ENCODE measurements around the gene COG1.
A peak's percentile ranks its signal among the peaks of the same experiment; 100 is the strongest.

Gene COG1

GRCh38 chr17:73209436-73209835 is 16.6 kb downstream of the COG1 start:
- no peaks in the 10 kb centered on the region for H3K9me3 ChIP-seq (ENCODE audit: severe bottlenecking)
- no peak for DNase-seq
- no peak overlapping the region for H3K4me3 ChIP-seq (ENCODE audit: low read depth, low read length)
- H3K27me3 ChIP-seq (ENCODE audit: insufficient read depth, low read depth, severe bottlenecking): no peaks in the 10 kb centered on the region
- H3K36me3 ChIP-seq: peaks cover 61% of the 10 kb centered on the region
- TF ChIP-seq CTCF (IDR thresholded peaks at IDR 0.05; ENCODE audit: low read depth, low read length): no peak
- H3K27ac ChIP-seq: no peak overlapping the region

GRCh38 chr17:73210002-73210678 is 17.3 kb downstream of the COG1 start:
- no peaks in the 10 kb centered on the region for H3K27me3 ChIP-seq (ENCODE audit: insufficient read depth, low read depth, severe bottlenecking)
- H3K9me3 ChIP-seq (ENCODE audit: severe bottlenecking): no peaks in the 10 kb centered on the region
- no peak for DNase-seq
- no peak for TF ChIP-seq CTCF (IDR thresholded peaks at IDR 0.05; ENCODE audit: low read depth, low read length)
- peaks cover 62% of the 10 kb centered on the region for H3K36me3 ChIP-seq
- H3K27ac ChIP-seq: no peak overlapping the region
- no peak overlapping the region for H3K4me3 ChIP-seq (ENCODE audit: low read depth, low read length)

GRCh38 chr17:73211745-73212144 is 18.9 kb downstream of the COG1 start:
- Histone ChIP-seq H3K4me3 (ENCODE audit: low read depth, low read length) (no peak overlapping the region), H3K27ac (no peak overlapping the region), H3K9me3 (ENCODE audit: severe bottlenecking) (no peaks in the 10 kb centered on the region), H3K27me3 (ENCODE audit: insufficient read depth, low read depth, severe bottlenecking) (no peaks in the 10 kb centered on the region), H3K36me3 (peaks cover 60% of the 10 kb centered on the region)
- no peak for DNase-seq
- TF ChIP-seq CTCF (IDR thresholded peaks at IDR 0.05; ENCODE audit: low read depth, low read length): no peak

- no peak for TF ChIP-seq CTCF (IDR thresholded peaks at IDR 0.05; ENCODE audit: low read depth, low read length)
- H3K27me3 ChIP-seq (ENCODE audit: insufficient read depth, low read depth, severe bottlenecking): no peaks in the 10 kb centered on the region
Measured at GRCh38 chr17:73214008-73214407, 21.2 kb downstream of the COG1 start.

GRCh38 chr17:73214851-73215250 is 22.0 kb downstream of the COG1 start:
- Histone ChIP-seq H3K9me3 (ENCODE audit: severe bottlenecking) (no peaks in the 10 kb centered on the region), H3K4me3 (ENCODE audit: low read depth, low read length) (no peak overlapping the region), H3K27me3 (ENCODE audit: insufficient read depth, low read depth, severe bottlenecking) (no peaks in the 10 kb centered on the region), H3K27ac (no peak overlapping the region), H3K36me3 (peaks cover 47% of the 10 kb centered on the region)
- no peak for TF ChIP-seq CTCF (IDR thresholded peaks at IDR 0.05; ENCODE audit: low read depth, low read length)
- DNase-seq: no peak

More at GRCh38 chr17:73214008-73214407, 21.2 kb downstream of the COG1 start:
- H3K27ac ChIP-seq: no peak overlapping the region
- H3K4me3 ChIP-seq (ENCODE audit: low read depth, low read length): no peak overlapping the region
- no peaks in the 10 kb centered on the region for H3K9me3 ChIP-seq (ENCODE audit: severe bottlenecking)
- peaks cover 55% of the 10 kb centered on the region for H3K36me3 ChIP-seq
- no peak for DNase-seq

GRCh38 chr17:73215447-73215846 is 22.6 kb downstream of the COG1 start:
- Histone ChIP-seq H3K36me3 (peaks cover 44% of the 10 kb centered on the region), H3K4me3 (ENCODE audit: low read depth, low read length) (no peak overlapping the region), H3K27ac (no peak overlapping the region), H3K9me3 (ENCODE audit: severe bottlenecking) (no peaks in the 10 kb centered on the region), H3K27me3 (ENCODE audit: insufficient read depth, low read depth, severe bottlenecking) (no peaks in the 10 kb centered on the region)
- DNase-seq: no peak
- peak; percentile 37 for TF ChIP-seq CTCF (IDR thresholded peaks at IDR 0.05; ENCODE audit: low read depth, low read length)

Data from WERI-Rb-1 (cell line).